HG03108 (cell line): ENCODE results near the gene ZNF576.
"Not testable (repeated sequence)": the region's sequence is repeated elsewhere in the genome, so short reads cannot be mapped to it uniquely, and the experiment has no call there.

Experiments
- ATAC-seq: cut with Tn5 transposase; IDR thresholded peaks from one replicate; pipeline ENCODE4 v1.9.1; 2021; ENCODE audit warnings: moderate library complexity; ENCODE audit not compliant: unreplicated experiment

ZNF576 gene

GRCh38 chr19:43650276-43650675 lies 53.9 kb downstream of the ZNF576 start:
- ATAC-seq: not testable (repeated sequence)
